ENCODE measurements around the gene PACSIN2.

PACSIN2 gene

DNA sequence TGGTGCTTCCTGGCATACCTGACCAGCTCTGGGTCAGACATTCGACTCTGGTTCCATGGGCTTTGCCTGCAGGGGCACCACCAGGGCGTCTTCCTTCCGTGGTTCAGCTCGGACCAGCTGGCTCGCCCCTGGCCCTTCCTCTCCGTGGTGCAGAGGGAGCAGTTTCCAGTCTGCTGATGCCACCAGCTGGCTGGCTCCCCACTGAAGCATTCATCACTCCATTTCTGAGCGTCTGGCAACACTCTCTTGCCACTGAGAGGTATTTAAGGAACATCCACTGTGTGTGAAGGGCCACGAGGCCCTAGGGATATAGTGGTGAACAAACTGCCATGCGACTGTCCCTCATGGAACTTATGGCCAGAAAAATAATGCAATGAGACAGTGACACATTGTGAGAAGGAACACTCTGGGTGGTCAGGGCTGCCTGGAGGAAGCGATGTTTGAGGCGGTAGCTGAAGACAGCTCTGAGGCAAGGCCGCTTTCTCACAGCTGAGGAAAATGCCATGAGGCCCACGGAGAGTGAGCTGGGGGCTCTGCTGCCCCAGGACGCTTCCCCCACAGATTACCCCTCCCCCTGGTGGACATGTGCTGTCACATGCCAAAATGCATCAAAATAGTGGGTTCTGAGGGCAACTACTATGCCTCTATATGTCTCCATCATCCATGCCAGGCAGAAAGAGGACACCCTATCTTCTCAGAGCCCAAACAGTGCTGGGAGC, 113.0 kb downstream of the PACSIN2 start:
- no peak for DNase-seq

DNA sequence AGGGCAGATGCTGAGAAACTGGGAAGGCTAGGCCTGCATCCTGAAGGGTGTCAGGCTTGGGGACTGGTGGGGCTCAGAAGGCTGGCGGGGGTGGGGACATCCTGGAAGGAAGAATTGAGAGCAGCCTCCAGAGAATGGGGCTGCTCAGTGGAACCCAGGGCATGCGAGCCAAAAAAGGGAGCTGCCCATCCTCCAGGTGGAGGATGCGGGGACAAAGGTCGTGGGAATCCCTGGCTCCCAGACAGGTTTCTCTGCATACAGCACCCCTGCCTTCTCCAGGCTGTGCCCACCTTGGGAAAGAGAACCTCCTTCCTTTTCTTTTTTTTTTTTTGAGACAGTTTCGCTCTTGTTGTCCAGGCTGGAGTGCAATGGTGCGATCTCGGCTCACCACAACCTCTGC, 117.0 kb downstream of the PACSIN2 start:
- no peak for DNase-seq

DNA sequence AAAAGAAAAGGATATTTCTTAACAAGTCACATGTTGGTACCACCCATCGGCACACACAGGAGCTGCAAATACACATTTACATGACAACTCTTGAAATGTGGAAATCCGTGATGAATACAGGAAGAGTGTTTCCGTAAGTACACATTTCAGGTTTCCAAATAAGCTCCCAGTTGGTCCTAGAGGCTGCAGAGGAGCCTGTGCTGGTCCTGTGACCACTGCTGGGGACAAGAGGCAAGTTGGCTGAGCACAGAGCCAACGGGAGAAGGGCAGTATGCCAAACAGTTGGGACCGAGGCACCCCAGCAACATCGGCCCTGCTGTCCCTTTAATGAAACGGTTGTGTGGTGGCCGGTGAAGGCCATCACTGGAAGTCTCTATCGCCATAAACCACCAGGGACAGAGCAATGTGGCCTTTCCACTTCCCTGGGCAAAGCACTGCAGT, 119.4 kb downstream of the PACSIN2 start:
- DNase-seq = no peak

DNA sequence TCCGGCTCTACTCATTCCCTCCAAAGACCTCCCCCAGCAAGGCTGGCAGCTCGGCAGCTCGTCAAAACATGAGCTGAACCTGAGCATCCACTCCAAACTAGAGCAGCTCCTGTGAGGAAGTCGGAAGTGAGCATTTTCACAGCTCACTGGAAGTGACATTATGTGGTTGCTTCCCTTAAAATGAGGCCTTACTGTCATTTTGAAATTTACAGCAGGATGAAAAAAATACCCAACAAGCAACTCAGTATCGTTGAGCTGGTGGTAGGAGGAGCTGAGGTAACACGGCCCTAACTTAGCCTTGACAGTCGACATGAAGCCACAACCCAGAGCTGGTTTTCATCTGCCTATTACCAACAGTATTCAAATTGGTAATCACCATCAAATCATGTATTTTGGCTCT, 119.9 kb downstream of the PACSIN2 start:
- no peak for DNase-seq

DNA sequence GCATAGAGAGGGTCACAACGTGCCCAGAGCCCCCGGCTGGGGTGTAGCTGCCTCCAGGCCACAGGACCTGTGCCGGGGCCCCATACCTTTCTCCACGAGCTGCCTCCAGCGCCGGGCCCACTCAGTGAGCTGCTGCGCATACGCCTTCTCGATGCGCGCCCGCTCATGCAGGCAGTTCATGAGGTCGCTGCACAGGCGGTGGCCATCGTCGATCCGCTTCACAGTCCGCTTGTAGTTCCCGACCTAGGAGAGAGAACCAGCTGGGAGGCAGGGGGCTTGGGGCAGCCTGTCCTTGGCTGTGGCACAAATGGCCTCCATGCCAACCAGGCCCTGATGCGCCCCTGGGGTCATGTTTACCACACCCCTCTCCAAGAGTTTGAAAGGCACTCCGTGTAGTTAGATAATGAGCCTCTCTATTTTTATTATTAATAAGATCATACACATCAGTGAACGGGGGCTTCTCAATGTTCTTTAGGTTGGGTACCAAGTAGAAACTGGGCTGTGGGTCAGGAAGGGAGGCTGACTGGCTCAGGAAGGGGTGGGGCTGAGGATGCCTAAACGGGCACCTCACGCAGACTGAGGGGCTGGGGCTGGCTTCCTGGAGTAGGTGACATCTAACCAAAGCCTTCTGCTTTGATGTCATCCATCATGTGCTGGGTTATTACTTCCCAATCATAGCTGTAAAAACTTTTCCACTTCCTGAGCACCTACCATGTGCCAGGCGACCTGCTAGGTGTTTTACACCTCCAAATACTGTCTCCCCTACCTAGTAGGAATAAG, 121.4 kb downstream of the PACSIN2 start:
- no peak for DNase-seq

DNA sequence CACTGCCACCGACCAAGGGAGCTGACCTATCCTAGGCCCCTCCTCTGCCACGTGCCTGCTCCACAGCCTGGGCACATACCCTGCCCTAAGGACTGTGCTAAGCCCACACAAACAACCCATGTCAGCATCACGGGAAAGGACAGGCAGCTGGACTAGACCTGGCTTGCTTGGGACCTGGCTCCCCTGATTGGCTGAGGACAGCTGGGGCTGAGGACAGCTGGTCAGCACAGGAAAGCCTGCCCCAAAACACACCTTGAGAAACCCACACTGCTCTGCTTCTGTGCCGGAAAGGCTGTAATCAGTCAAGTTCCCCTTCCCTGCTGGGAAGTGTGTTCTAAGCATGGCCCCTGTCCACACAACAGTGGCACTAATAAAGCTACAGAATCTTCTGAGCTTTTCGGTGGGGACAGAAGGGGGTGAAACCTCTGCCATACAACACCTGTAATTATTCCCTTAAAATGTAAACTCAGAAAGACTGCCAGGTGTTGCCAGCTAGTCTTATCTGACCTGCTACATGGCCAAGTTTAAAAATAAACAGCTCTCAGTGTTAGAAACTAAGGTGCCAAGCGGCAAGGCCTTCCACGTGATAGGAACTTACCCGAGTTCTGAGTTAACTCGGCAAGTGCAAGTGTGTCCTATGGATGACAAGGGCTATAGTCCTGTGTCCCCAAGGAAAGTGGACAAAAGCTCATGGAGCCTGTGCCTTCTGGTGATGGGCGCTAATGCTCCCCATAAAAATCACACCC, 122.2 kb downstream of the PACSIN2 start:
- DNase-seq = no peak

DNA sequence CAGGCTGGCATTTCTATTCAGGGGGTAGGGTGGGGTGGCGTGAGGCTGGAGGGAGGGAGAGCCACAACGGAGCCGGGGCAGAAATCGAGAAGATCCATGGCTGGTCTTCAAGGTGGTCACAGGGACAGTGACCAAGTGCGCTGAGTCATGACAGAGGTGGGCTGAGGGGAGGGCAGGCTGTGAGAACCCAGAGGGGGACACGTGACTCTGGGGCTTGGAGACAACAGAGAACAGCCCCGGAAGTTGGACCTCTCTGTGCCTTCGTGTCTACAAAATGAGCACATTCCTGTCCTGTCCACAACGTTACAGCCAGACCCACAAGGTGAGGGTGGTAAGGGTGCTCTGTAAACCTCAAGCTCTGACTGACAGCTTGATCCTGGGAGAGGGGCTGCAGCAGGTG, 122.8 kb downstream of the PACSIN2 start:
- DNase-seq = no peak

DNA sequence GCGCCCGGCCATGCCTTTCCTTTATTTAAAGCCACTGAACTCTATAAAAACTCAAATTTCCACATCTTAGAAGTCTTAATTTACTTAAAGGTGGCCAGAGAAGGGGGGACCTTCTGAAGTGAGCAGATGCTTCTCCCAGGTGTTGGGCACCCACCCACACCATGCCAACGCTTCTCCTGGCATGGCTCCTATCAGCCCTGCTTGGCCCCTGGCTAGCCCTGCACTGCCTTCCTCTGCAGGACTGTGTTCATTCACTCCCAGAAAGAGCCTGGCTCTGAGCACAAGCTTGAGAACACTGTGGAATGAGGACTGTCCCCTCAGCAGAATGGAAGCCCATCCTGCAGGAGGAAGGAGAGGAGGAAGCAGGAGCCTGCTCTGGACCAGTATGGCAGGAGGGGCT, 123.3 kb downstream of the PACSIN2 start:
- no peak for DNase-seq

DNA sequence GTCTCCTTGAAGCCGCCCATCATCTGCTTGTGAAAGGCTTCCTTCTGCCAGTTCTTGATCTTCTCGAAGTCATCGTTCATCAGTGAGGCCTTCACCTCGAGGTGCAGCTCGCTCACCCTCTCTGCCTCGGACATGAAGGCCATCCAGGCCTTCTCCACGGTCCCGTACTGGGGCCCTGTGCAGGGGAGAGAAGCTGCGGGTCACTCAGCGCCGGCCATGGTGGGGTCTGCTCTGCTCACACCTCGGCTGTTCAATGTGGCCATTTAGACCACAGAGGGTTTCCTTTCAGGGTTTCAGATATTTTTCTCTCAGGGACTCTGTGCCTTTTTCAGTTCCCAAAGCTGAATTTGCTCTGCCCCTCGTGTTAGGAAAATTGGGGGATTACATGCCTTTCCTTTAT, 123.9 kb downstream of the PACSIN2 start:
- DNase-seq = no peak

DNA sequence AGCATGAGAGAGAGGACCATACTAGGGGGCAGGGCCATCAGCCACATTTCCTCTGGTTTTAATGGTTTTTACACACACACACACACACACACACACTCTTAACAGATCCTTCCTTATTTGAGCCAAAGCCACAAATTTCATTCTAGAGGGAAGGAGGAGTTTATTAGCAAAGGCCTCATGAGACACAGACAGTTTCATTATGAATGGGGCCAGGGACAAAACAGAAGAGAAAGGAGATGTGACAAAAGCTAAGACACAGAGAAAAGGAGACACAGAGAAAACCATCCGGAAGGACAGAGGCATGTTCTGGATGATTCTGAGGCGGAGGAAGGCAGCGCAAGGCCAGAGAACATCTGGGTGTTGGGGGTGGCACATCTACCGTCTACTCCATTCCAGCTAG, 125.6 kb downstream of the PACSIN2 start:
- no peak for DNase-seq

DNA sequence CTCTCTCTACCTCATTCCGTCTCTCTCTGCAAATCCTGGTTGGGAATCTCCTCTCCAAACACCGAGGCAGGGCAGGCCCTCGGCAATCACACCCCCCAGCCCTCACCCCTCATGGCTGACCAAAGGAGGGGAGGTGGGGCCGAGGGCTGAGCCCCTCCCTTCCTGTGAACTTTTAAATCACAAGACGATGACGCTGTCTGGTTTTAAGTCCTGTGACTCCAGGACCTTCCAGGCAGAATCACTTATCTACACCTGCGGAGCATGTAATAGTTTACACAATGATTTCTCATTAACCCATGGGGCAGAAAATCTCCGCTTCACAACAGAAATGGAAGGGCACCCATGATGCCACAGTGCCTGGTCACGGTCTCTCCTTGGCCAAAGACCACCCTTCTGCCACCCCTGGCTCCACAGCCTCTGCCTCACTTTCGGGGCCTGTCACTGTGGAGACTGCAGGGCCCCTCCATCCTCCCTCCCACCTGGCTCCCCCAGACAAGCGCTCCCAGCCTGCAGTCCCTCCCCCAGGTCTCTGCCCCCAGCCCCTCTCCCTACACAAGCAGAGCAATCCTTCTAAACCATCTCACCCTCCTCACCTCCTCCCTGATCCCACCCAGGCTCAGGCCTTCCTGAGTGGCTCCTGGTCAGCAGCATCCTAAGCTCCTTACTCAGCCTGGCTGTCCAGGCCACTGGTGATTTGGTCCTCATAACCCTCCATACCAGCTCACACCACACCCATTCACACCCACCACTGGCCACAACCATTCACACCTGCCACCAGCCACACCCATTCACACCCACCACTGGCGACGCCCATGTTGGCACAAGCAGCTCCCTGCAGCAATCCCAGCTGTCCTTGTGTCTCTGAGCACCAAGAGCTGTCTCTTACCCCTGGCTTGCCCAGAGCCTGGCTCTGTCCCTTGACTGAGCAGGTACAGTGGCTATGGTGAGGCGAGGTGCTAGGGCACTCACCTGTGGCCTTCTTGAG, 127.1 kb downstream of the PACSIN2 start:
- DNase-seq = no peak

DNA sequence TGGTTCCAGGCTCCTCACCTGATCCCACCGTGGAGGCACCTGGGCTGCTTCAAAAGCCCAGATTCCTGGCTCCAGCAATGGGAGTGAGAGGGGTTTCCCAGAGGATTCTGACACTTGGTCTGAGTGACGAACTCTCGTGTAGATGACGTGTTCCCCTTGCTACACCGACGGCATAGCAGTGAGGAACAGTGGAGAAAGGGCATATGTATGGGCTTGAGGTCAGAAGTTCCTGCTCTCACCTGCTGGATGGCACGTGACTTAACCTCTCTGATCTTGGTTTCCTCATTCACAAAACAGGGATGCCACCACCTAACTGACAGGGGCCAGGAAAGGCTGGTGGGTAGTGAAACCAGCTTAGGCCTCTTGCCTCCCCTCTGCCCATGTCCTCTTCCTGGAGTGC, 127.8 kb downstream of the PACSIN2 start:
- no peak for DNase-seq

DNA sequence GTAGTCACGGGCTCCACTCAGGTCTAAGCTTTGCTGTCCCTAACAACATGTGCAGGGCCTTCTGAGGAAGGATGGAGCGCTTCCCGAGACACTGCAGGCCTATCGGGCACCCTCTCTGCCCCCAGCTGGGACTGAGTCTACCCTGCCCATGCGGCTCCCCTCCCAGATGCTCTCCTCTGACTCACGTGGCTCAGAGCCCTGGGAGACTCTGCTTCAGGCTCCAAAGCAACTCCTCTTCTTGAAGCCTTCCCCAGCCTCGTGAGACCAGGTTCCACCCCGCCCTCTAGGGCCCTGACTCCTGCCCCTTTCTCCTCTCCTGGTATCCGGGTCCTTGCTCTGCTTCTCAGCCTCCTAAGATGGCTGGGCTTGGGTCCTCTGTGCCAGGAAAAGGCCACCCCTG, 129.5 kb downstream of the PACSIN2 start:
- DNase-seq = no peak

DNA sequence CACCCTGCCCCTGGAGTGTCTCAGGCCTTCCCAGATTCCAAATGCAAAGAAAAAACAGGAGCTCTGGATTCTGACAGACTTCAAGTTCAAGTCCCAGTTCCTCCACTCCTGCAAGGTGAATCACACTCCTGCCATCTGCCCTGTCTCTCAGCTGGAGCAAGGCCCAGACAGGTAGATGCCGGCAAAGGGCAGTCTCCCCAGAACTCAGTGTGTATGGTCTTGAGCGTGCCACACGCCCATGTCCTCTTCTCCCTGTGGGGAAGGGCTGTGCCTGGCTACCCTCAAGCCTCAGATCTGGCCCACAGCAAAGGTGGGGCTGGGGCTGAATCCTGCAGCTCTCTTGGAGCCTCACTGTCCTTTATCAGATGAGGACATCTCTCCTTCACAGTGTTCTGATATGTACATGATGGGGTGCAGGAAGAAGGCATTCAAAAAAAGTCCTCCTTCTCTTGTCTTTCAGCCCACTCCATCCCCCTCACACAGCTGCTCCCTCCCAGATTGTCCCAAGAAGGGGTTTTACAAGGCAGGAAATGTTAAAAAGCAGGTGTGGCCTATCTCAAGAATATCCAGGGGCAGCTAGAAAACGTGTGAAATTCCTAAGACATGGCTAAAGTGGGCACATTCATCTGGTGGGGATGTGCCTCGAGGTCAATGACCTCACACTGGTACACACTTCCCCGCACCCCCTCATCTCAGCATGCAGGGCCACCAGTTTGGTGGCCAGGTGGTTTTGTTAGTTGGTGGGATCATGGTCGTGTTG, 130.2 kb downstream of the PACSIN2 start:
- DNase-seq = no peak

DNA sequence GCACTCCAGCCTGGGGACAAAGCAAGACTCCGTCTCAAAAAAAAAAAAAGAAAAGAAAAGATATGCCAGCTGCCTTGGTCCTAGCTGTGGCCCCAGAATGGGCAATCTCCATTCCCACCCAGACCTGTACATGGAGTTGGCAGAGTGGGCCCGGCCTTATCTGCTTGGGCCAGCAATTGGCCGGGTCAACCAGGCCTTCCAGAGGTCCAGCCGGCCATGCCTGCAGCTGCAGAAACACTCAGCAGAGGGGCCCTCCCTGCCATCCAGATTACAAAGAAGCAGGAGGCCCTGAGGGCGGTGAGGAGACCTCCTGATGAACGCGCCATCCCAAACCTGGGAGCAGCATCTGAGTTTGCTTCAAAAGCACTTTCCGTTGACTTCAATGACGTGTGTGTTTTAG, 131.0 kb downstream of the PACSIN2 start:
- no peak for DNase-seq

DNA sequence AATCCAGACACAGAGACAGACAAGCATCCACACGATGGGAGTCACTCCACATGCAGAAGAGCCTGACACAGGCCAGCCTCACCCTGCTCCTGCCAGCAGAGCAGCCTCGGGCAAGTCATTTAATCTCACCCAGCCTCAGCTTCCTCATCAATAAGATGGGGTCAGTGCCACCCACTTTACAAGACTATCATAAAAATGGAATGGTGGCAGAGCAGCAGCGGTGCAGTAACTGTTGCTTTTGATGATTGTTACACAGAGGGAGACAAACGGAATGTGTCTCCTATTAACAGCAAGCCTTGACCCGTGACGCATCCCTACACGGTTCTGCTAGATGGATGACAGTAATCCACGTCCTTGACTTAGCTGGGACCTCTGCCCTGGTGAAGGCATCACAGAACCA, 131.8 kb downstream of the PACSIN2 start:
- DNase-seq = no peak

DNA sequence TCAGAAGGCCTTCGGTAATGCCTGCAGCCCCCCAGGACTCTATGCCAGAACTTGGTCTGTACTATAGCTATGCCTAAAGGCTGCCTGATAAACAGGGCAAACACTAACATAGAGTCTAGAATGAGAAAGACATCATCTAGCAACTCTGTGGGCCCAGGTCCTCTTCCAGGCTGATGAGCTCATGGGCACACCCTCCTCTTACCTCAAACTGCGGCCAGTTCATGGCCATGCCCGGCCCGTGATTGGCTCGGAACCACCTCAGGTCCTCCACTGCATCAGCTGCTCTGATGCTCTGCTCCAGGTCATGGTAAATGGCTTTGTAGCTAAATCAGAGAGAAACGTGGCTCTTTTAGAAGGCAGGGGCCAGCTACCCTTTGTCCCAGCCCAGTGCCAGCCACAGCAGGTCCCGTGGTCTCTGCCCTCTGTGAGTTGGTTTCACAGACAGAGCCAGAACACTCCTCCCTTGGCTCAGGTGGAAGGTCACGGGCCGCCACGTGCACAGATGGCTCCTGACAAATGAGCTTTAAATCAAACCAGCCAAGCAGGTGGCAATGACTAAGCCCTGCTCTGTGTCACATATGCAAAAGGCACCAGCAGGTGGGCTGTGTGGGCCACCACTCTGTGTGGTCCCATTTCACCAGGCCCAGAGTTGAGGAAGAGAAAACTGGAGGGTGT, 132.8 kb downstream of the PACSIN2 start:
- DNase-seq = no peak

DNA sequence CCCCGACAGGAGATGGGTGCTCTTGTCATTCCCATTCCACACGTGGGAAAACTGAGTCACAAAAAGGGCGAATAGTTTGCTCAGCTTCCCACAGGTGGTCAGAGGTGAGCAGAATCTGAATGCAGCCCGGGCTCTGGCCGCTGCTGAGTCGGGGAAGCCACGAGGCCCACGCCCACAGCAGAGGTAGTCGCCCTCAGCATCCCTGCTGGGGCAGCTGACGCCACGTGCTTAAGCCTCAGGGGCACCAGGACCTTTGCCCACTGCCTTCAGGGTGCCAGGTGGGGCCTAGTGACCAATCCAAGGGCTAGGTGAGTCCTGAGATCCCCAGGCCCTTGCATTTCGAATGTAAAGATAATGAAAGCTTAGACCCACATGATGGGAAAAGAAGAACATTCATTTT, 133.7 kb downstream of the PACSIN2 start:
- no peak for DNase-seq

DNA sequence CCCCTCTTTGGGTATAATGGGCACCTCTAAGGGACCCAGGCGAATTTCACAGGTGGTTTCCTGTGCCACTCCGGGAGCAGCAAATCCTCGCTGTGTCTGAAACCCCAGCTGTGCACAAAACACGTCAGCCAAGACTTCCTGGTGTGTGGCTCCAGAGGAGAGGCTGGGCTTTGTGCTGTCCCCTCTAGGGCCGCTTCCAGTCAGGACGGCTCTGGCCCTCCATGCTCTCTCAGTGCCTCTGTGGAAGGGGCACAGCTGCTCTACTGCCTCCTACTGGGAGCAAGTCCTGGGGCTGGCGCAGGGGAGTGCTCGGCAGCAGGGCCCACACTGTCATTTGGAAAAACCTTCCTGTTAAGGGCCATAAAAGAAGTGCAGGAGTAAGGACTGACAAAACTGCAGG, 134.1 kb downstream of the PACSIN2 start:
- DNase-seq = no peak

DNA sequence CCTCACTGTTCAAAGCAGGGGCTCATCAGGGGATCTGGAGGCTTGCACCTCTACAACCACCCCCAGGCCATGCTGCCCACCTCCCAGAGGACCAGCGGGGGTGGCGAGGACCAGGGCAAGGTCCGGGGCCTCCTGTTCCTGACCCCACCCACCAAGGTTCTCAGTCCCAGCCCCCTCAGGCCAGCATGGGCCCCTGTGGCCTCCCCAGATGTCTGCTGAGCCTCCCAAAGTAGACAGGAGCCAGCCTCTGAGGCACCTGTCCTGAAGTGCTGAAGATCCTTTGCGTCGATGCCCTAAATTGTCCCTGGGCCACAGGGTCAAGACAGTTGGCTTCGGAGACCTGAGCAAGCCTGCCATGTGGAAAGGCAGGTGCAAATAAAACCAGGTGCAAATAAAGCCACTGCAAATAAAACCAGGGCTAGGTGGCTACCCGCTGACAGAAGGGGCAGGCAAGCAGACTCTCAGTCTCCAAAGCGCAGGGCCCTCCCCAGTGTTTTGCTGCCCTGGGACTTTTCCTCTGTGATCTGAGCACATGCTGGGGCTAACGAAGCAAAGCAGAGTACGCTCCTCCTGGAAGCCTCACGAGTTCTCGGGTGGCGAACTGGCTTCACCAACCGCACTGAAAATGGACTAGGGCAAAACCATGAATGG, 135.5 kb downstream of the PACSIN2 start:
- no peak for DNase-seq
